Gastrocnemius medialis (tissue), 4 donors: ENCODE results near the gene TMEM272.

Experiments
- POLR2A ChIP-seq, 2 donors: fragments of 450-650 bp; IDR thresholded peaks; one replicate each; pipeline ENCODE4 v1.6.1; 2017; ENCODE audit warnings: antibody characterized with exemption in 2 of 2, mild to moderate bottlenecking in 2 of 2, moderate library complexity in 2 of 2
- TF ChIP-seq, protein P1 (sequence below), 5 experiments: fragments of 450-650 bp in 3 of 5; fragments of 200-600 bp in 2 of 5; sonication (generic) in 2 of 5; IDR thresholded peaks in 4 of 5; conservative IDR thresholded peaks in 1 of 5; 1 replicate in 4 of 5; 2 replicates in 1 of 5; pipeline ENCODE4 v1.5.1; 2016 to 2019; ENCODE audit warnings: antibody characterized with exemption in 5 of 5, mild to moderate bottlenecking in 3 of 5, moderate library complexity in 3 of 5

DNA sequence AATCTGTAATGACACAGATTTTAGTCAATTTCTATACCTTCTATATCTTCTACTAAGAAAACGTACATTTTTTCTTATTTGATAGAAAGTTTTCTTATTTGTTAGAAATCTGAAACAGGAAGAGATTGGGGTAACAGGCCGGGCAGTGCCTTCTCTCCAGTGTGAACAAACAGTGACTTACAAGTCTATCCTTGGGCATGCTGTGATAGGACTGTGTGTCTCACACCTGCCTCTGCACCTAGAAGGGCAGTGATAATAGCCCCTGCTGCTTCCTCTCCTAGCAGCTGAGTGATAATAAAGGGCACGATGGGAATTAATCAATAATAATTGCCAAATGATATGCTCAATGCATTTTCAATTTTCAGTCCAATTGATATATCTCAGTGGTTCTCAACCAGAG, 1.4 kb downstream of the TMEM272 start:
- TF ChIP-seq, protein P1, sequence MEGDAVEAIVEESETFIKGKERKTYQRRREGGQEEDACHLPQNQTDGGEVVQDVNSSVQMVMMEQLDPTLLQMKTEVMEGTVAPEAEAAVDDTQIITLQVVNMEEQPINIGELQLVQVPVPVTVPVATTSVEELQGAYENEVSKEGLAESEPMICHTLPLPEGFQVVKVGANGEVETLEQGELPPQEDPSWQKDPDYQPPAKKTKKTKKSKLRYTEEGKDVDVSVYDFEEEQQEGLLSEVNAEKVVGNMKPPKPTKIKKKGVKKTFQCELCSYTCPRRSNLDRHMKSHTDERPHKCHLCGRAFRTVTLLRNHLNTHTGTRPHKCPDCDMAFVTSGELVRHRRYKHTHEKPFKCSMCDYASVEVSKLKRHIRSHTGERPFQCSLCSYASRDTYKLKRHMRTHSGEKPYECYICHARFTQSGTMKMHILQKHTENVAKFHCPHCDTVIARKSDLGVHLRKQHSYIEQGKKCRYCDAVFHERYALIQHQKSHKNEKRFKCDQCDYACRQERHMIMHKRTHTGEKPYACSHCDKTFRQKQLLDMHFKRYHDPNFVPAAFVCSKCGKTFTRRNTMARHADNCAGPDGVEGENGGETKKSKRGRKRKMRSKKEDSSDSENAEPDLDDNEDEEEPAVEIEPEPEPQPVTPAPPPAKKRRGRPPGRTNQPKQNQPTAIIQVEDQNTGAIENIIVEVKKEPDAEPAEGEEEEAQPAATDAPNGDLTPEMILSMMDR (IDR thresholded peaks at IDR 0.05 in 4 of 5, conservative IDR thresholded peaks at IDR 0.05 in 1 of 5): no peak
- TF ChIP-seq POLR2A (IDR thresholded peaks at IDR 0.05): no peak
